Smooth muscle cell (in vitro differentiated cells): ENCODE measurements around the gene GPSM1. TPM values are rescaled to one million over a fixed set of nuclear protein-coding genes. Genes with fewer than 3 reads are reported as not detected.
A peak's percentile ranks its signal among the peaks of the same experiment; 100 is the strongest.

Experiments
- DNase-seq: peaks from one replicate; lab custom pipeline; 2025; ENCODE audit not compliant: unreplicated experiment; lab: John Stamatoyannopoulos, UW
- H2AFZ ChIP-seq: fragments of 200-600 bp; sonication (generic); 2 replicates; pipeline ENCODE4 v1.6.0; 2016; ENCODE audit warnings: antibody characterized with exemption, low read depth, mild to moderate bottlenecking
- H3F3A ChIP-seq: fragments of 200-600 bp; sonication (generic); 2 replicates; pipeline ENCODE4 v1.6.0; 2017; ENCODE audit warnings: antibody characterized with exemption, low read depth
- H3K27ac ChIP-seq: fragments of 200-600 bp; sonication (generic); 2 replicates; pipeline ENCODE4 v1.5.1; 2016; ENCODE audit warnings: low read depth, mild to moderate bottlenecking
- H3K27me3 ChIP-seq: fragments of 200-600 bp; sonication (generic); 2 replicates; pipeline ENCODE4 v1.6.1; 2016; ENCODE audit warnings: low read depth, mild to moderate bottlenecking
- H3K36me3 ChIP-seq: fragments of 200-600 bp; sonication (generic); 2 replicates; pipeline ENCODE4 v1.5.1; 2016; ENCODE audit warnings: low read depth
- H3K4me1 ChIP-seq: fragments of 200-600 bp; sonication (generic); 2 replicates; pipeline ENCODE4 v1.5.1; 2016; ENCODE audit warnings: low read depth
- H3K4me2 ChIP-seq: fragments of 200-600 bp; sonication (generic); 2 replicates; pipeline ENCODE4 v1.6.0; 2016; ENCODE audit warnings: mild to moderate bottlenecking
- H3K4me3 ChIP-seq: fragments of 200-600 bp; sonication (generic); 2 replicates; pipeline ENCODE4 v1.5.1; 2016; ENCODE audit warnings: mild to moderate bottlenecking
- H3K79me2 ChIP-seq: fragments of 200-600 bp; sonication (generic); 2 replicates; pipeline ENCODE4 v1.6.0; 2016; ENCODE audit warnings: low read depth, mild to moderate bottlenecking
- H3K9ac ChIP-seq: fragments of 200-600 bp; sonication (generic); 2 replicates; pipeline ENCODE4 v1.6.0; 2016; ENCODE audit warnings: low read depth
- H3K9me3 ChIP-seq: fragments of 200-600 bp; sonication (generic); replicated peaks from 2 replicates; pipeline ENCODE4 v1.5.1; 2016; ENCODE audit warnings: low read depth
- H4K20me1 ChIP-seq: fragments of 200-600 bp; sonication (generic); 2 replicates; pipeline ENCODE4 v1.6.0; 2016; ENCODE audit warnings: low read depth
- WGBS: methylation state at CpG from one replicate; pipeline ENCODE4 v1.1.7; 2016; ENCODE audit warnings: low lambda C conversion rate; 5-methylcytosine and 5-hydroxymethylcytosine counted together
- polyA plus RNA-seq: library from polyadenylated mRNA; unstranded; fragments of >200 nt; fragmentation: Nextera tagmentation; extraction: Ambion mirVana; gene quantifications from 2 replicates; pipeline ENCODE4 v1.2.1, GENCODE V29; 2016
- total RNA-seq: library from RNA; depleted of rRNA; stranded (reverse); fragments of >200 nt; gene quantifications from 2 replicates; pipeline ENCODE4 v1.2.3, GENCODE V29; 2014
- TF ChIP-seq, protein P1 (sequence below): fragments of 200-600 bp; sonication (generic); IDR thresholded peaks from 2 replicates; pipeline ENCODE4 v1.5.1; 2017; ENCODE audit warnings: borderline replicate concordance, mild to moderate bottlenecking, antibody characterized with exemption; ENCODE audit not compliant: insufficient read depth, poor library complexity, severe bottlenecking

The GPSM1 gene
- total and polyA plus RNA-seq, 2 experiments from 2014 or later, result 21.1 to 45.9 TPM

- Histone ChIP-seq H3K36me3 (no peaks in the 10 kb centered on the region), H3K4me3 (no peak overlapping the region)
- 97% methylated on average over 24 of the region's 25 CpGs for WGBS
Observed at GRCh38 chr9:136338511-136338910, 11.2 kb downstream of the GPSM1 start.

GRCh38 chr9:136339173-136339957, 12.0 kb downstream of the GPSM1 start:
- H3K9me3 ChIP-seq, result no peaks in the 10 kb centered on the region
- no peak overlapping the region for H3K4me2 ChIP-seq
- H3K4me3 ChIP-seq, result no peak overlapping the region
- no peaks in the 10 kb centered on the region for H3F3A ChIP-seq
- H3K79me2 ChIP-seq, result no peaks in the 10 kb centered on the region
- H3K9ac ChIP-seq, result no peak overlapping the region
- H3K4me1 ChIP-seq, result peaks cover 14% of the 10 kb centered on the region
- no peak overlapping the region for H2AFZ ChIP-seq
- peaks cover 78% of the 10 kb centered on the region for H4K20me1 ChIP-seq
- no peak overlapping the region for H3K27ac ChIP-seq
- no peaks in the 10 kb centered on the region for H3K36me3 ChIP-seq
- DNase-seq, result no peak
- 67% methylated on average over 25 of the region's 32 CpGs for WGBS
- TF ChIP-seq, protein P1, sequence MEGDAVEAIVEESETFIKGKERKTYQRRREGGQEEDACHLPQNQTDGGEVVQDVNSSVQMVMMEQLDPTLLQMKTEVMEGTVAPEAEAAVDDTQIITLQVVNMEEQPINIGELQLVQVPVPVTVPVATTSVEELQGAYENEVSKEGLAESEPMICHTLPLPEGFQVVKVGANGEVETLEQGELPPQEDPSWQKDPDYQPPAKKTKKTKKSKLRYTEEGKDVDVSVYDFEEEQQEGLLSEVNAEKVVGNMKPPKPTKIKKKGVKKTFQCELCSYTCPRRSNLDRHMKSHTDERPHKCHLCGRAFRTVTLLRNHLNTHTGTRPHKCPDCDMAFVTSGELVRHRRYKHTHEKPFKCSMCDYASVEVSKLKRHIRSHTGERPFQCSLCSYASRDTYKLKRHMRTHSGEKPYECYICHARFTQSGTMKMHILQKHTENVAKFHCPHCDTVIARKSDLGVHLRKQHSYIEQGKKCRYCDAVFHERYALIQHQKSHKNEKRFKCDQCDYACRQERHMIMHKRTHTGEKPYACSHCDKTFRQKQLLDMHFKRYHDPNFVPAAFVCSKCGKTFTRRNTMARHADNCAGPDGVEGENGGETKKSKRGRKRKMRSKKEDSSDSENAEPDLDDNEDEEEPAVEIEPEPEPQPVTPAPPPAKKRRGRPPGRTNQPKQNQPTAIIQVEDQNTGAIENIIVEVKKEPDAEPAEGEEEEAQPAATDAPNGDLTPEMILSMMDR, result peak; percentile 91
- H3K27me3 ChIP-seq, result no peaks in the 10 kb centered on the region

More at GRCh38 chr9:136338511-136338910, 11.2 kb downstream of the GPSM1 start:
- peaks cover 82% of the 10 kb centered on the region for H4K20me1 ChIP-seq
- no peaks in the 10 kb centered on the region for H3K27me3 ChIP-seq
- no peaks in the 10 kb centered on the region for H3K9me3 ChIP-seq
- peaks cover 14% of the 10 kb centered on the region for H3K4me1 ChIP-seq
- no peak overlapping the region for H2AFZ ChIP-seq
- H3K27ac ChIP-seq, result no peak overlapping the region
- H3K9ac ChIP-seq, result no peak overlapping the region
- no peaks in the 10 kb centered on the region for H3F3A ChIP-seq
- peaks cover under 1% of the 10 kb centered on the region for H3K79me2 ChIP-seq
- H3K4me2 ChIP-seq, result no peak overlapping the region
- TF ChIP-seq, protein P1, result no peak
- no peak for DNase-seq

DNA sequence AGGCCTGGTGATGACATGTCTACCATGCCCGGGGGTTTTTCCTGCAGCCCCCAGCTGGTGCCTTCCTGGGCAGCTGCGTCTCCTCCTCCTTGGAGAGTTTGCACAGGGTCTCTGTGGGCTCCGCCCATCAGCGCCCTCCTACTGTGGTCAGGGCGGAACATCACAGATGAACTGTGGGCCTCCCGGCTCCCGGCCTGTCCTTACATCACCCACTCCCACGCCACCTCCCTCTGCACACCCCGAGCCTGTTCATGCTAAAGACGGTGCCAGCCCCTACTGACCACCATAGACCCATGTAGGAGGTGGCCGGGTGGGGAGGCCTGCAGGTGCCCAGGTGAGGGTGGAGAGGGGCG, 12.6 kb downstream of the GPSM1 start:
- no peaks in the 10 kb centered on the region for H3K36me3 ChIP-seq

More for the DNA sequence above, 12.6 kb downstream of the GPSM1 start:
- Histone ChIP-seq H3K27me3 (no peaks in the 10 kb centered on the region), H3K4me3 (no peak overlapping the region), H3K9me3 (no peaks in the 10 kb centered on the region), H4K20me1 (peaks cover 76% of the 10 kb centered on the region), H3K4me1 (peaks cover 14% of the 10 kb centered on the region), H3K9ac (no peak overlapping the region), H3K79me2 (no peaks in the 10 kb centered on the region), H3K4me2 (no peak overlapping the region), H2AFZ (no peak overlapping the region), H3K27ac (no peak overlapping the region), H3F3A (no peaks in the 10 kb centered on the region)
- DNase-seq, result no peak
- 97% methylated on average over 12 of the region's 12 CpGs for WGBS
- TF ChIP-seq, protein P1, result no peak
